NOMO-1 treated with dmso at 0.1 percent for 144 hours (cell line): ENCODE measurements around the gene ATP11B.
"Not testable (repeated sequence)": the region's sequence is repeated elsewhere in the genome, so short reads cannot be mapped to it uniquely, and the experiment has no call there.

Source experiments
- DNase-seq: peaks from one replicate; lab custom pipeline; 2025; ENCODE audit not compliant: unreplicated experiment; lab: John Stamatoyannopoulos, UW

The ATP11B gene

GRCh38 chr3:182824957-182825356 lies 31.7 kb downstream of the ATP11B start:
- DNase-seq = no peak

- no peak for DNase-seq
Measured at GRCh38 chr3:182829761-182830405, 36.6 kb downstream of the ATP11B start.

DNA sequence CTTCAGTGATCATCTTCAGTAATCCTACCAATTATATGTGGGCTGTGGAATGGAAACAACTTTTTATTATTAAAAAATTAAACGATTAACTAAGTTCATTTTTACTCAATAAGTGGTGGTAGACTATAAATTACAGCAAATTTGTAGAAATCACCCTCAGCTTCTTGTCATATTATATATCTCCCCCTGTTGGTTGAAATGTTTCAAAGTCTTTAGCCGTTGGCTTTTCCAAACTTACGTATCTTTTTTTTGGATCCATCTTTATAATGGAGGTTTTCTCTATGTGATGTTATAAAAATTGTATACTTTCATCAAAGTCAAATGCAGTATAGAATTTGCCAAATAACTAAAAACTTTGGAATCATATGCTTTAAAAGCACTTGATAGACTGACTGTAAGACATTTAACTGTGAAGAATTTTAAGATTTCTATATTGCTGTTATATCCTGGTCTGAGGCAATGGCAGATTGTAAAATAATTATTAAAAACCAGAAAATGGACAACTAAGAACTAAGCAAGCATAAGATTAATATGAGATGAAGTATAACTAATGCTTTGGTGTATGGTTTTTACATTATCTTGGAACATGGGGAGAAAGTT lies 44.7 kb downstream of the ATP11B start:
- no peak for DNase-seq

DNA sequence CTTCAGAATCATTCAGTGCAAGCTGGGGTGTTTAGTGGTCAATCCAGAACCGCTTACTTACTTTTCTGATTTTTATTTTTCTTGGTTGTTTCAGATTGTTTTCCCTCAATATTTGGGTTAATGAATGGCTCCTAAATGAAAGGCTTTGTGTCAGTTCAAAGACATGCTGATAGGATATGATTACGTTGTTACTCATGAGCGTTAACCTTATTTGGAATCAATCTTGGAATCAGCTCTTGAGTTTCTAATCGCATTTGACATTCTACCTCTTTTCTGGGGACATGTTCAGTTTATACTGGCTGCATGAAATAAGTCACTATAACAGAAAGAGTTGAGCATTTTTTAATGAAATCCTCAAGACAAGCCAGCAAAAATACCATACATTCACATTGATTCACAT lies 50.2 kb downstream of the ATP11B start:
- no peak for DNase-seq

DNA sequence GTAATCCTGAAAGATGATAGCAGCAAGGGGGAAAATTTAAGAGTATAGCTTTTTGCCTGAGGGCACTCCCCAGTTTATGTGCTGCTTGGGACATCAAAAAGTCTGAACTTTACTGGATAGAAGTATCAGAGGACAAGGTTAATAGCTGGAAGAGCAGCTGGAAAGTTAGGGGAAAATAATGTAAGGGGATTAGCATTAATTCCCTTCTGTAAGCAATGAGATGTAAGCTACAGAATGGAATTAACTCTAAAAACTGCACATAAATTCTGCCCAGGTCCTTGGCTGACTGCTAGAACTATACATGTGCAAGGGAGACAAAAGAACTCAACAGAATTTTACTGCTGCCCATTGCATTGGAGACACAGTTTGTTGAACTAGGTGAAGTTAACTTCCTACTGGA lies 55.6 kb downstream of the ATP11B start:
- DNase-seq = no peak

DNA sequence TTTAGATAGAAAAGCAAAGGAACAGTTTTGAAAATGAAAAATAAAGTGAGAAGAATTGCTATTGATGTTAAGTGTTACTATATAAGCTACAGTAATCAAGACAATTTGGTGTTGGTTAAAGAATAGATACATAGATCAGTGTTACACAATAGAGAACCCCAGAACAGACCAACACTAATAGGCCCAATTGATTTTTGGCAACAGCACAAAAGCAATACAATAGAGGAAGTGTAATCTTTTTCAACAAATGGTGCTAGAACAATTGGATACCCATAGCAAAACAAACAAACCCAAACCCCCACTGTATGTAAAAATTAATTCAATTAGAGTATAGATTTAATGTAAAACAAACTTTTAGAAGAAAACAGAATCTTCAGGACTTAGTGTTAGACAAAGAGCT lies 61.8 kb downstream of the ATP11B start:
- DNase-seq = no peak

GRCh38 chr3:182861348-182861747 lies 68.0 kb downstream of the ATP11B start:
- no peak for DNase-seq

GRCh38 chr3:182862159-182862860 lies 69.0 kb downstream of the ATP11B start:
- DNase-seq = no peak

DNA sequence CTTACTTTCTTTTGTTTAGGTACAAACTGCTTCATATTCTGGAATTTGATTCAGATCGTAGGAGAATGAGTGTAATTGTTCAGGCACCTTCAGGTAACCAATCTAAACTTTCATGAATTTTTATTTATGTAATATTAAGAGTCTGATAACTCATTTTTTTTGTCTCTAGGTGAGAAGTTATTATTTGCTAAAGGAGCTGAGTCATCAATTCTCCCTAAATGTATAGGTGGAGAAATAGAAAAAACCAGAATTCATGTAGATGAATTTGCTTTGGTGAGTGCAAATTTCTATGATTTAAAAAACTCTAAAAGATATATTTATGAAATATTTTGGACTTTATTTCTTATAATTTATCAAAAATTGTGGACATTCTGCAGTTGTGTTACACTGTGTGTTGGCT lies 75.8 kb downstream of the ATP11B start:
- DNase-seq = no peak

GRCh38 chr3:182870917-182871316 lies 77.6 kb downstream of the ATP11B start:
- DNase-seq = not testable (repeated sequence)

DNA sequence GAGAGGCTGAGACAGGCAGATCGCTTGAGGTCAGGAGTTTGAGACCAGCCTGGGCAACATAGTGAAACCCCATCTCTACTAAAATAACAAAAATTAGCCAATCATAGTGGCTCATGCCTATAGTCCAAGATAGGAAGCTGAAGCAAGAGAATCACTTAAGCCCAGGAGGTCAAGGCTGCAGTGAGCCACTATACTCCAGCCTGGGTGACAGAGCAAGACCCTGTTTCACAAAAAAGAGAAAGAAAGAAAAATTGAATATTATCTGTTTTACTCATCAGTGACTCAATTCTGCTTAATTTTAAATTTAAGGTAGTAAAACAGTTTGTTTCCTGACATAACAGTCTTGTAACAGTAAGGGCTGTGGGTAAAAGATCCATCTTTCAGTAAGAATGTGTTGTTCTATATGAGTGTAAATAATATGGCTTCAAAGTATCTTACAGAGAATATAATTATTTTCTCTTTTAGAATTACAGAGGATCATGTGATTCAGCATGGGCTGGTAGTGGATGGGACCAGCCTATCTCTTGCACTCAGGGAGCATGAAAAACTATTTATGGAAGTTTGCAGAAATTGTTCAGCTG lies 85.8 kb downstream of the ATP11B start:
- no peak for DNase-seq

DNA sequence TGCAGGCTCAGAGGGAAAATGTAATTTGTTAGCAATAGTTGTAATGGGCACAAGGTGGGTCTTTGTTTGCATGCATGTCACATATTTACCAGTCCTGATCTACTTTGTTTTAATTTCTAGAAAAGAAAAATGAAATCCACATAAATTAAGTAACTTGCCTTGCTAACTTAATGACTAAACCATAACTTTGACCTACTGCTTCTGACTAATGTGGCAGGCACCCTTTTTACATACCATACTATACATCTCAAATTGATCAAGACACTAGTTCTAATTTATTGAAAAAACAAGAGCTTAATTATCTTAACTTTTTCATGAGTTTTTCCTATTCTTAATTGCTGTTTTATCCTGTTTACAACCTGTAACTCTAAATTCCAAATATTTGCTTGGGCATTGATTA lies 93.2 kb downstream of the ATP11B start:
- DNase-seq = no peak

- DNase-seq = no peak
Measured at GRCh38 chr3:182889948-182890629, 96.8 kb downstream of the ATP11B start.

DNA sequence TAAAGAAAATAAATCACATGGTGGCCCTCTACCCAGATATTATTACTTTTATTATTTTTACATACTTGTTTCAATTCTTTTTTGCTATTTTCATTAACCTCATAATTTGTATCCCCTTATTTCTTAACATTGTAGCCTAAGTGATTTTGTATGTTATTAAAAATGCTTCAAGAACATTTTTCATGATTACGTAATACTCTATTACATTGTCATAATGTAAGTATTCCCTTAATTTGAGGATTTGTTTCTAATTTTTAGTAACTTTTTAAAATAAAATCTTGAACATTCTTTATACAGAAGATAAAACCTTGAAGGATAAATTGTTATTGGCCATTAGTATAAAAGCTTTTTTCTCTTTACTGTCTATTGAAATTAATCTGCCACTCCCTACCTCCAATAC lies 98.1 kb downstream of the ATP11B start:
- DNase-seq = no peak

GRCh38 chr3:182892226-182892625 lies 98.9 kb downstream of the ATP11B start:
- no peak for DNase-seq

GRCh38 chr3:182895513-182896112 lies 102.3 kb downstream of the ATP11B start:
- DNase-seq = no peak

GRCh38 chr3:182896553-182896952 lies 103.2 kb downstream of the ATP11B start:
- DNase-seq = no peak

DNA sequence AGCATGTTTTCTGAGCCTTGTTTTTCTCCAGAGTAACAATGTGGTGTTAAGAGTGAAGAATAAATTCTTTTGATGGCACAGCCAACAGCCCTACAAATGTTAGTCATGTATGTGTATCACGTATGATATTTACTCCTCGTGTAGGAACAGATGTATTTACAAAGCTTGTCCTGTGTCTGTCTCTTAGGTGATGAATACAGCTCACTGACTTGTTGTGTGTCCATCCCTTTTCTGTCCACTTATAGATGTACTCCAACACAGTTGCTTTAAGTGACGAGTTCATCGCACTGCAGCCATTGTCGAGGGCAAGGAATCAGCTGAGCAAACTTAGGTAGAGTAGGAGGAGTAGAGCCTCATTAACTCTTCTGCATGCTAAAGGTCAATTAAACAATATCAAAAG lies 108.9 kb downstream of the ATP11B start:
- DNase-seq = no peak

- no peak for DNase-seq
Measured at GRCh38 chr3:182904164-182904563, 110.9 kb downstream of the ATP11B start.

DNA sequence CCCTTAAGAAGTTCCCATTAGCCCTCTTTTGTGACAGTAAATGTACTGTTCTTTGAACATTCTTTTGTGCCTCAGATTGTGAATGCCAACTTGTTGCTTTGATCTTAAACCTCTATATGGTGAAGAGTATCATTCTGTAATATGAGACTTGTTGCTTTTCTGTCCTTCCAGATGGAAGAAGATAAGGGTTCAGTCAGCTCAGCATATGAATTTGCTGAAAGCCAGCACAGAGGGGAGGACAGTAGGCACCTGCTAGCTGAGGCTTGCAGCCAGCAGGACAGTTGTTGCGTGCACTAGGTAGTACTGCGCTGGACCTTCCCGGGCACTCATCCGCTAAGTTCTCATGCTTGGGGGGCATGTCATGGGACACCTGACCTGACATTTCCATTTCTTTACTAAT lies 112.3 kb downstream of the ATP11B start:
- no peak for DNase-seq

DNA sequence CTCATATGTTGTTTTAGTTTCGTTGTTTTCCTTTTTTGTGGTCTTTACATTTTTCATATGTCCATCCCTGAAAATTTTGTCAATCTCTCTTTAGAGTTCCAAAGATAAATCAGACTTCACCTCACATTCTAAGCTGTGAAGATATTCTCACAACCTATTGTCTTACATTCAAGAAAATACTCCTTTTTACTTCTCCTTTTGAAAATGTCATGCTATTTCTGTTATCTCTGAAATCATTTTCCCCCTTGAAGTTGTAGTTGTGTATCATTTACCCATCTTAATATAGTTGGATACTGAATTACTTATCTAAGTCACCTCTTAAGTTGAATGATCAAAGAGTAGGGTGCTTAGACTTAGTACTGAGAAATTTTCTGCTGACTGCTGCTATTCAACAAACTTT lies 112.7 kb downstream of the ATP11B start:
- no peak for DNase-seq
